A549 (cell line): Measurements from ENCODE around the gene ARHGDIG.
A peak's percentile ranks its signal among the peaks of the same experiment; 100 is the strongest.

Experiments
- CHD2 ChIP-seq: fragments of 150-350 bp; IDR thresholded peaks from 2 replicates; pipeline ENCODE4 v1.6.1; 2014; ENCODE audit warnings: low read length; ENCODE audit not compliant: partially characterized antibody
- CTCF ChIP-seq: fragments of >200 bp; sonication (Bioruptor Twin); formaldehyde crosslinking; IDR thresholded peaks from 3 replicates; pipeline ENCODE4 v1.5.1; 2016
- EHMT2 ChIP-seq: fragments of 200-600 bp; sonication (generic); IDR thresholded peaks from 2 replicates; pipeline ENCODE4 v1.6.1; 2016; ENCODE audit warnings: antibody characterized with exemption, low read depth, mild to moderate bottlenecking, moderate library complexity
- EP300 ChIP-seq, 2 experiments: fragments of >200 bp; sonication (Bioruptor Twin); formaldehyde crosslinking; IDR thresholded peaks; 2 replicates in 1 of 2; 3 replicates in 1 of 2; pipeline ENCODE4 v1.6.1; 2016 to 2017
- ESRRA ChIP-seq: fragments of 150-350 bp; IDR thresholded peaks from 2 replicates; pipeline ENCODE4 v1.6.1; 2014; ENCODE audit warnings: mild to moderate bottlenecking, low read length, borderline replicate concordance
- HOXB5 ChIP-seq: fragments of 250-450 bp; sonication (Bioruptor Pico); IDR thresholded peaks from 2 replicates; pipeline ENCODE4 v1.5.0; 2020; ENCODE audit warnings: mild to moderate bottlenecking, moderate library complexity
- MAZ ChIP-seq: fragments of 150-350 bp; IDR thresholded peaks from 2 replicates; pipeline ENCODE4 v1.6.1; 2014; ENCODE audit warnings: antibody characterized with exemption, low read depth, low read length, borderline replicate concordance
- MYC ChIP-seq: IDR thresholded peaks from 2 replicates; pipeline ENCODE4 v1.6.1; 2012; ENCODE audit warnings: mild to moderate bottlenecking, inconsistent platforms, low read length, improper control_type of control experiment, borderline replicate concordance
- POLR2A ChIP-seq: IDR thresholded peaks from 2 replicates; pipeline ENCODE4 v1.6.1; 2012; ENCODE audit warnings: mild to moderate bottlenecking, low read length
- RAD21 ChIP-seq, 2 experiments: fragments of >200 bp in 1 of 2; sonication (Bioruptor Twin) in 1 of 2; formaldehyde crosslinking in 1 of 2; IDR thresholded peaks in 1 of 2; conservative IDR thresholded peaks in 1 of 2; 2 replicates in 1 of 2; 3 replicates in 1 of 2; pipeline ENCODE4 v1.6.1; 2012 to 2018; ENCODE audit warnings: inconsistent platforms in 1 of 2
- RNF2 ChIP-seq: fragments of 200-600 bp; sonication (generic); IDR thresholded peaks from 2 replicates; pipeline ENCODE4 v1.6.1; 2016; ENCODE audit warnings: low read depth, mild to moderate bottlenecking, antibody characterized with exemption, moderate library complexity, borderline replicate concordance
- ZSCAN20 ChIP-seq: fragments of 250-450 bp; sonication (Bioruptor Pico); IDR thresholded peaks from 2 replicates; pipeline ENCODE4 v1.8.0; 2022; ENCODE audit warnings: mild to moderate bottlenecking, moderate library complexity

DNA sequence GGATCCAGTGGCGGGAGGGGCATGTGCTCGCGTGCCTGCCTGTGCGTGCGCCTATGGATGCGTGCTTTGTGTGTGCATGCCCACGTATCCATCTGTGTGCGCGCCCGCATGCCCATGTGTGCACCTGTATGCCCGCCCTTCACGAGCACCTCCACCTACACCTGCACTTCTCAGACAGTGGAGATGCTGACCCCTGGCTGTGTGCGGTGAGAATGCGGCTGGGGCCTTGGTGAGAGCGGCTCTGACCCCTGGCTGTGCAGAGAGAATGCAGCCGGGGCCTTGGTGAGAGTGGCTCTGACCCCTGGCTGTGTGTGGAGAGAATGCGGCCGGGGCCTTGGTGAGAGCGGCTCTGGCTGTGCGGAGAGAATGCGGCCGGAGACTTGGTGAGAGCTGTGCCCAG, 38.2 kb downstream of the ARHGDIG start:
- TF ChIP-seq CTCF: no peak; the same call in 2 of the 3 replicates
- TF ChIP-seq ZSCAN20 (CRISPR knock-in tag): no peak
- peak in 1 of 2 experiments; percentile 30; a peak in 2 of 5 replicates for TF ChIP-seq RAD21 (conservative IDR thresholded peaks at IDR 0.05 in 1 of 2, IDR thresholded peaks at IDR 0.05 in 1 of 2)
- TF ChIP-seq RNF2: no peak
- TF ChIP-seq HOXB5 (CRISPR knock-in tag): no peak
- TF ChIP-seq MYC: no peak
- no peak for TF ChIP-seq EP300 (IDR thresholded peaks at IDR 0.05)
- TF ChIP-seq POLR2A: no peak
- no peak for TF ChIP-seq ESRRA
- no peak for TF ChIP-seq EHMT2
- no peak for TF ChIP-seq MAZ
- no peak for TF ChIP-seq CHD2
